ENCODE data around the gene FAM186B.

The FAM186B gene

GRCh38 chr12:49540229-49541139, 65.0 kb downstream of the FAM186B start:
- no peak overlapping the region for H3K4me3 ChIP-seq (ENCODE audit: low read length)
- no peak overlapping the region for H2AFZ ChIP-seq (ENCODE audit: low read depth, low read length)
- H3K27me3 ChIP-seq (ENCODE audit: low read depth, low read length), result peaks cover 14% of the 10 kb centered on the region
- H3K9ac ChIP-seq (ENCODE audit: low read length), result no peak overlapping the region
- no peak for TF ChIP-seq EZH2phosphoT487 (IDR thresholded peaks at IDR 0.05; ENCODE audit: low read depth)
- no peak for TF ChIP-seq CTCF (IDR thresholded peaks at IDR 0.05; ENCODE audit: low read depth, low read length)
- no peaks in the 10 kb centered on the region for H4K20me1 ChIP-seq (ENCODE audit: insufficient read depth, low read length)
- no peaks in the 10 kb centered on the region for H3K9me3 ChIP-seq (ENCODE audit: insufficient read depth, low read length)
- H3K79me2 ChIP-seq (ENCODE audit: low read length), result no peaks in the 10 kb centered on the region
- H3K4me1 ChIP-seq (ENCODE audit: low read length), result peaks cover 15% of the 10 kb centered on the region; the same call in 1 of the 2 replicates
- no peaks in the 10 kb centered on the region for H3K36me3 ChIP-seq (replicated peaks; ENCODE audit: low read depth, low read length)
- H3K27ac ChIP-seq (ENCODE audit: low read length), result no peak overlapping the region
- H3K4me2 ChIP-seq (ENCODE audit: low read length), result 0 out of 2 replicates have a peak overlapping the region, but pooled peaks have one; percentile 26

DNA sequence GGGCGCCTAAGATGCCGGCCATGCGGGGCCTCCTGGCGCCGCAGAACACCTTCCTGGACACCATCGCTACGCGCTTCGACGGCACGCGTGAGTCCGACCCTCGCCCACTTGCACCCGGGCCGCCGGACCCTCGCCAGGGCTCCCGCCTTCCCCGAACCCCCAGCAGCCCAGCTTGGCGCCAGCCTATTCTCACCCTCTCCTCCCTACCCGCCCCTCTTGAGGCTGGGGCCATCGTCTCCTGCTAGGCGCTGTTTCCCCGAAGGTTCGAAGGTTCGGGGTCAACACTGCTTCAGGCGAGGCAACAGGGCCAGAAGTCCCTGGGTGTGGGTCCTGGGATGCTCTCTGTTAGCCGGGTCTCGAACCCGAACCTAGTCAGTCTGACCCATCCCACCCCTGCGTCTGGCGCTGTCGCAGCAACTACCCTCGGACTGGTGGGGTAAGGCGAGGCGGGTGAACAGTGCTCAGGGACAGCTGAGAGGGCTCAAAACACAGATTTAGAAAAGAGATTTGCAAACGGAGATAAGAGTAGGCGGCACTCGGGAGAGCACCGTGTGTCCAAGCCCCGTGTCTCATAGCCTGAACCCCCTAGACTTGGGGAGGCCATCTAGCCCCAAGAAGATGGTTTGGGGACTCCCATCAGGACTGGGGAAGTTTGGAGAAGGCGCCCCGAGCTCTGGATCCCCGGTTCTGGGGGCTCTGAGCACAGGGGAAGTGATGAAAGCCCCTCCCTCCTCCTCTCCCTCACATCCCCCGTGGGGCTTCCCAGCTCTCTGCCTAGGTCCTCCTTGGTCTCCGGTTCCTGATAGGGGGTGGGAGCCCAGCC, 65.8 kb downstream of the FAM186B start:
- Histone ChIP-seq H3K36me3 (replicated peaks; ENCODE audit: low read depth, low read length) (no peaks in the 10 kb centered on the region), H2AFZ (ENCODE audit: low read depth, low read length) (no peak overlapping the region), H3K27ac (ENCODE audit: low read length) (no peak overlapping the region), H3K9ac (ENCODE audit: low read length) (no peak overlapping the region), H3K9me3 (ENCODE audit: insufficient read depth, low read length) (no peaks in the 10 kb centered on the region), H3K27me3 (ENCODE audit: low read depth, low read length) (peaks cover 14% of the 10 kb centered on the region), H4K20me1 (ENCODE audit: insufficient read depth, low read length) (no peaks in the 10 kb centered on the region), H3K4me3 (ENCODE audit: low read length) (peak overlapping the region; percentile 37; the same call in 1 of the 2 replicates), H3K4me1 (ENCODE audit: low read length) (peaks cover 15% of the 10 kb centered on the region; the same call in 1 of the 2 replicates), H3K4me2 (ENCODE audit: low read length) (peak overlapping the region; percentile 26), H3K79me2 (ENCODE audit: low read length) (no peaks in the 10 kb centered on the region)
- no peak for TF ChIP-seq EZH2phosphoT487 (IDR thresholded peaks at IDR 0.05; ENCODE audit: low read depth)
- no peak for TF ChIP-seq CTCF (IDR thresholded peaks at IDR 0.05; ENCODE audit: low read depth, low read length)

DNA sequence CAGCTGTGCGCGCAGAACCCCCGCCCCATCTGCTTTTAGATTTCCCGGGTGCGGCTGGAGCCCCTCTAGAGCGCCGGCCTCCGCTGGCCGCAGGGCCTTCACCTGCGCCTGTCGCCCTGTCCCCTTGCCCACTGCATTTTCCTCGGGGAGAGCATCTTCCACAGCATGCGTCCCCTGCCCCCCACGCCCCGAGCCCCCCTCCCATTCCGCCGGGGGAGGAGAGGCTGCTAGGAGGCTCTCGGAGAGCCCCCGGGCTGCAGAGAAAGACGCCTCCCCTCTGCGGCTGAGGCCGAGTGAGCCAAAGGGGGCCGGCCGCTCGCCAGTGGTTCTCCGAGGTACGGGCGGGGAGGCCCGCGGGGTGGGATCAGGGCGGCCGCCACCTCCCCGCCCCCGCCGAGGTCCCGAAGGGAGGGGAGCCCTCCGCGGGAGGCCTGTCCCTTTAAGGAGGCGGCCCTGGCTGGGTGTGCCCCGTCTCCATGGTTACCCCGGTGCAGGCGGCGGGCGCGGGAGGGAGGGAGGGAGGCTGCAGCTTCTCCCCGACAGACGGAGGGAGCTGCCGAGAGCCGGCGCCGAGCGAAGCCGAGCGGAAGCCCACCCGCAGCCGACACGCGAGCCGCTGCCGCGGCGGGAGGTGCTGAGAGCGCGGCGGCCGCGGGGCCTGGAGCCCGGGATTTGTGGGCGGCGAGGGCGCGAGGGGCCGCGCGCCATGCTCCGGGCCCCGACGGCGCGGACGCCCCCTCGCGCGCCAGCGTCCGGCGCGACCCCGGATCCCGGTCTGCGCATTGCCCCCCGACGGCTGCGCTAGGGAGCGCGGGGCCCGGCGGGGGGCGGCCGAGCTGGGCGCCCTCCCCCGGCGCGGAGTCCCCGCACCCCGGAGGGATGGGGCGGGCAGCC, 66.7 kb downstream of the FAM186B start, which contains the start of gene KCNH3:
Gene KCNH3, plus strand, starts transcription at position 521 of the 894 bp plus-strand sequence. CDS start 387 bp downstream, outside the sequence.
- Histone ChIP-seq H3K4me2 (ENCODE audit: low read length) (peak within 1 kb of the TSS; percentile 81), H3K36me3 (replicated peaks; ENCODE audit: low read depth, low read length) (no peaks in the 10 kb centered on the region), H3K79me2 (ENCODE audit: low read length) (no peaks in the 10 kb centered on the region), H3K9ac (ENCODE audit: low read length) (peak within 1 kb of the TSS; percentile 17; the same call in 1 of the 2 replicates), H4K20me1 (ENCODE audit: insufficient read depth, low read length) (no peaks in the 10 kb centered on the region), H3K4me1 (ENCODE audit: low read length) (peaks cover 15% of the 10 kb centered on the region; the same call in 1 of the 2 replicates), H3K9me3 (ENCODE audit: insufficient read depth, low read length) (no peaks in the 10 kb centered on the region), H3K27ac (ENCODE audit: low read length) (no peak within 1 kb of the TSS), H3K27me3 (ENCODE audit: low read depth, low read length) (peaks cover 14% of the 10 kb centered on the region), H2AFZ (ENCODE audit: low read depth, low read length) (peak within 1 kb of the TSS; percentile 42; the same call in 1 of the 2 replicates), H3K4me3 (ENCODE audit: low read length) (peak within 1 kb of the TSS; percentile 72)
- TF ChIP-seq CTCF (IDR thresholded peaks at IDR 0.05; ENCODE audit: low read depth, low read length) (no peak), EZH2phosphoT487 (IDR thresholded peaks at IDR 0.05; ENCODE audit: low read depth) (no peak)
